ENCODE measurements around the gene ATOH8. TPM values are rescaled to one million over a fixed set of nuclear protein-coding genes. Genes with fewer than 3 reads are reported as not detected.

The ATOH8 gene
- total RNA-seq, 1 donor from 2014 or later = 93.6 TPM

DNA sequence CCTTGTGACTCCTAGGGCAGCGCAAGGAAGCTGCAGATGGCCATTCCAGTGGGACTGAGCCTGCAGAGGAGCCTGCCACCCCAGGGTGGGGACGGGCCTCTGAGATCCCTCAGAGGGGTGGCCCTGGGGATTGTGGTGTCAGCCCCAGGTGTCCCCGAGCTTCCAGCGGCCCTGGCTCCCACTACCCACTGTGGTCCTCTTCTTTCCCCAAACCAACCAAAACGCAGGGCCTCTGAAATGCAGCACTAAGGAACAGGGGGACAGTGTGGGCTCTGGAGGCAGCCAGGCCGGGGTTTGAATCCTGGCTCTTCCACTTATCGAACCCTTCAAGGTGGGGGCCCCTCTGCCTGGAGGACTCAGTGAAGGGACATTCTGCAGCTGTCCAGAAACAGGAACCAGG is 32.7 kb downstream of the ATOH8 start:
- H3K4me1 ChIP-seq = peaks cover 26% of the 10 kb centered on the region
- no peaks in the 10 kb centered on the region for H3K27me3 ChIP-seq
- H3K27ac ChIP-seq = no peak overlapping the region
- ATAC-seq = no peak
- intact Hi-C loops (cut with DNase I) = no loop called here
- TF ChIP-seq CTCF (IDR thresholded peaks at IDR 0.05) = no peak
- no peak overlapping the region for H3K4me3 ChIP-seq
- peak; percentile 52 for DNase-seq
- H3K9me3 ChIP-seq = no peaks in the 10 kb centered on the region
- H3K36me3 ChIP-seq = peaks cover 50% of the 10 kb centered on the region

GRCh38 chr2:85786865-85787264 is 33.1 kb downstream of the ATOH8 start:
- Histone ChIP-seq H3K4me1 (peaks cover 27% of the 10 kb centered on the region), H3K27ac (no peak overlapping the region), H3K9me3 (no peaks in the 10 kb centered on the region), H3K27me3 (no peaks in the 10 kb centered on the region), H3K4me3 (no peak overlapping the region), H3K36me3 (peaks cover 46% of the 10 kb centered on the region)
- no peak for TF ChIP-seq CTCF (IDR thresholded peaks at IDR 0.05)
- peak; percentile 45 for DNase-seq
- intact Hi-C loops (cut with DNase I) = no loop called here
- ATAC-seq = no peak

GRCh38 chr2:85787282-85787980 is 33.6 kb downstream of the ATOH8 start:
- peaks cover 42% of the 10 kb centered on the region for H3K36me3 ChIP-seq

GRCh38 chr2:85787981-85788340 is 34.2 kb downstream of the ATOH8 start:
- no peak for TF ChIP-seq CTCF (IDR thresholded peaks at IDR 0.05)
- intact Hi-C loops (cut with DNase I) = no loop called here
- H3K4me1 ChIP-seq = peaks cover 38% of the 10 kb centered on the region
- H3K27ac ChIP-seq = no peak overlapping the region
- no peak overlapping the region for H3K4me3 ChIP-seq
- peaks cover 37% of the 10 kb centered on the region for H3K36me3 ChIP-seq
- ATAC-seq (no peak), DNase-seq (no peak)
- H3K9me3 ChIP-seq = no peaks in the 10 kb centered on the region
- no peaks in the 10 kb centered on the region for H3K27me3 ChIP-seq

More at GRCh38 chr2:85787282-85787980, 33.6 kb downstream of the ATOH8 start:
- Histone ChIP-seq H3K9me3 (no peaks in the 10 kb centered on the region), H3K4me3 (no peak overlapping the region), H3K27ac (no peak overlapping the region), H3K4me1 (peaks cover 32% of the 10 kb centered on the region), H3K27me3 (no peaks in the 10 kb centered on the region)
- no peak for TF ChIP-seq CTCF (IDR thresholded peaks at IDR 0.05)
- ATAC-seq = no peak
- DNase-seq = peak; percentile 59
- intact Hi-C loops (cut with DNase I) = no loop called here

DNA sequence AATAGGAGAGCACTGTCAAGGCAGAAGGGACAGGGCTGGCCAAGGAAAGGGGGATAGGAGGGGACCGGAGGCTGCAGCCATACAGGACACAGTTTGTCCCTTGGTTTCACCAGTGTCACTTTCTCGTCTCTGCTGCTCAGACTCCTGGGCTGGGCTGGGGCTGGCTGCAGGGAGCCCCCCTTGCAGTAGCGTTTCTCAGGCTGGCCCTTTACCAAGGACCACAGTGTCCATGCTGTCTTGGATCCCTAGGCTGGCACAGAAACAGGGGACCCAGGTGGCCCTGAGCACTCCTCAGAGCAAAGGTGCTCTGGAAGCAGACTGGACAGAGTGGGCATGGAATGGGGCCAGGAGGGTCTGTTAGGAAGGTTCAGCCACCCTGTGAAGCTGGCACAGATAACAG is 34.8 kb downstream of the ATOH8 start:
- ATAC-seq (no peak), DNase-seq (peak; percentile 46)
- H3K4me3 ChIP-seq = no peak overlapping the region
- no peaks in the 10 kb centered on the region for H3K27me3 ChIP-seq
- no peaks in the 10 kb centered on the region for H3K9me3 ChIP-seq
- TF ChIP-seq CTCF (IDR thresholded peaks at IDR 0.05) = no peak
- intact Hi-C loops (cut with DNase I) = no loop called here
- no peak overlapping the region for H3K27ac ChIP-seq
- peaks cover 44% of the 10 kb centered on the region for H3K4me1 ChIP-seq
- peaks cover 34% of the 10 kb centered on the region for H3K36me3 ChIP-seq

DNA sequence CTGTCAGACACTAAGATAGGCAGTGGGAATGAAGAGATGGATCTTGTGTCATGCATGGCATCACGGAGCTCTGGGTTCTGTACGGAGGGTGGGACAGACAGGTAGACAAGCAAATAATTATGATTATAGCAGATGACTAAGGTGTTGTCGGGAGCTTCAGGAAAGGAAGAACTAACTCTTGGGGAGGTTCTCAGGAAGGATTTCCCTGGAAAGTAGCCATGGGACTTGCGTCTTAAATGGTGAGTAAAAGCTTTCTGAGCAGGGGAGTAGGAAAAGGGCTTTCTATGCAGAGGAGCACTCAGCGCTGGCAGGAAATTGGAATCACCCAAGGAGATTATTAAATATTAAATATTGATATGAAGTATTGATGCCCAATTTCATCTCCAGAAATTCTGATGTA is 35.5 kb downstream of the ATOH8 start:
- ATAC-seq = no peak
- DNase-seq = no peak
- Histone ChIP-seq H3K4me1 (peaks cover 50% of the 10 kb centered on the region), H3K9me3 (no peaks in the 10 kb centered on the region), H3K27me3 (no peaks in the 10 kb centered on the region), H3K36me3 (peaks cover 34% of the 10 kb centered on the region), H3K4me3 (no peak overlapping the region), H3K27ac (no peak overlapping the region)
- no peak for TF ChIP-seq CTCF (IDR thresholded peaks at IDR 0.05)
- intact Hi-C loops (cut with DNase I) = no loop called here
